IMR-90 (cell line): Measurements from ENCODE around the gene CDK6.

Experiments used
- CHD1 ChIP-seq: IDR thresholded peaks from 2 replicates; pipeline ENCODE4 v1.6.1; 2012; ENCODE audit warnings: low read depth, low read length, improper control_type of control experiment
- POLR2A ChIP-seq: IDR thresholded peaks from 2 replicates; pipeline ENCODE4 v1.6.1; 2012; ENCODE audit warnings: mild to moderate bottlenecking, low read depth, low read length
- TF ChIP-seq, protein P1 (sequence below): conservative IDR thresholded peaks from 2 replicates; pipeline ENCODE4 v1.5.1; 2012; ENCODE audit warnings: mild to moderate bottlenecking, low read depth, low read length, improper control_type of control experiment

- TF ChIP-seq POLR2A (no peak), CHD1 (no peak)
- TF ChIP-seq, protein P1, sequence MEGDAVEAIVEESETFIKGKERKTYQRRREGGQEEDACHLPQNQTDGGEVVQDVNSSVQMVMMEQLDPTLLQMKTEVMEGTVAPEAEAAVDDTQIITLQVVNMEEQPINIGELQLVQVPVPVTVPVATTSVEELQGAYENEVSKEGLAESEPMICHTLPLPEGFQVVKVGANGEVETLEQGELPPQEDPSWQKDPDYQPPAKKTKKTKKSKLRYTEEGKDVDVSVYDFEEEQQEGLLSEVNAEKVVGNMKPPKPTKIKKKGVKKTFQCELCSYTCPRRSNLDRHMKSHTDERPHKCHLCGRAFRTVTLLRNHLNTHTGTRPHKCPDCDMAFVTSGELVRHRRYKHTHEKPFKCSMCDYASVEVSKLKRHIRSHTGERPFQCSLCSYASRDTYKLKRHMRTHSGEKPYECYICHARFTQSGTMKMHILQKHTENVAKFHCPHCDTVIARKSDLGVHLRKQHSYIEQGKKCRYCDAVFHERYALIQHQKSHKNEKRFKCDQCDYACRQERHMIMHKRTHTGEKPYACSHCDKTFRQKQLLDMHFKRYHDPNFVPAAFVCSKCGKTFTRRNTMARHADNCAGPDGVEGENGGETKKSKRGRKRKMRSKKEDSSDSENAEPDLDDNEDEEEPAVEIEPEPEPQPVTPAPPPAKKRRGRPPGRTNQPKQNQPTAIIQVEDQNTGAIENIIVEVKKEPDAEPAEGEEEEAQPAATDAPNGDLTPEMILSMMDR = no peak
Measured at GRCh38 chr7:92794391-92794790, 42.0 kb downstream of the CDK6 start.
